SK-N-SH (cell line): ENCODE measurements around the gene ING5. TPM values are rescaled to one million over a fixed set of nuclear protein-coding genes. Genes with fewer than 3 reads are reported as not detected.

Source experiments
- CTCF ChIA-PET: fragments of 300-600, 350-600 bp; formaldehyde crosslinking; extraction: SDS; loops from one replicate; lab custom pipeline; 2021; lab: Yijun Ruan, JAX
- POLR2A ChIA-PET: fragments of 350-600 bp; sonication (Branson Sonifier 250); formaldehyde crosslinking; extraction: SDS; loops from one replicate; lab custom pipeline; 2020; ENCODE audit warnings: antibody characterized with exemption, inconsistent platforms; lab: Yijun Ruan, JAX
- DNase-seq: peaks from one replicate; pipeline ENCODE4 v3.0.0; 2012
- H2AFZ ChIP-seq: fragments of 200-600 bp; sonication (generic); 2 replicates; pipeline ENCODE4 v1.8.1; 2016; ENCODE audit warnings: antibody characterized with exemption, mild to moderate bottlenecking, low read depth
- H3F3A ChIP-seq: fragments of 200-600 bp; sonication (generic); replicated peaks from 2 replicates; pipeline ENCODE3; 2016; ENCODE audit warnings: antibody characterized with exemption, mild to moderate bottlenecking; ENCODE audit not compliant: insufficient read depth
- H3K27ac ChIP-seq, 2 experiments: fragments of 200-500 bp in 1 of 2; fragments of 200-600 bp in 1 of 2; sonication (Bioruptor generic) in 1 of 2; sonication (generic), shearing (Covaris generic) in 1 of 2; 2 replicates each; pipeline versions ENCODE4 v1.5.1 to v1.6.1; 2014 to 2016; ENCODE audit warnings: low read depth in 2 of 2, inconsistent platforms in 1 of 2, low read length in 1 of 2, mild to moderate bottlenecking in 1 of 2, mixed read lengths in 1 of 2
- H3K27me3 ChIP-seq: fragments of 200-600 bp; sonication (generic), shearing (Covaris generic); 2 replicates; pipeline ENCODE4 v1.6.1; 2016; ENCODE audit warnings: mixed run types; ENCODE audit not compliant: insufficient read depth
- H3K36me3 ChIP-seq, 2 experiments: fragments of 200-500 bp in 1 of 2; fragments of 200-600 bp in 1 of 2; sonication (Bioruptor generic) in 1 of 2; sonication (generic) in 1 of 2; replicated peaks in 1 of 2; 2 replicates each; pipeline versions ENCODE3 to v1.5.1; 2014 to 2016; ENCODE audit warnings: low read length in 1 of 2, mild to moderate bottlenecking in 1 of 2; ENCODE audit not compliant: insufficient read depth in 2 of 2, control insufficient read depth in 1 of 2
- H3K4me1 ChIP-seq, 2 experiments: fragments of 200-500 bp in 1 of 2; fragments of 200-600 bp in 1 of 2; sonication (Bioruptor generic) in 1 of 2; sonication (generic), shearing (Covaris generic) in 1 of 2; 2 replicates each; pipeline versions ENCODE4 v1.5.1 to v1.6.1; 2014 to 2016; ENCODE audit warnings: low read depth in 1 of 2, low read length in 1 of 2, mixed run types in 1 of 2; ENCODE audit not compliant: insufficient read depth in 2 of 2, control insufficient read depth in 1 of 2
- H3K4me2 ChIP-seq: fragments of 200-600 bp; sonication (generic), shearing (Covaris generic); 2 replicates; pipeline ENCODE4 v1.6.1; 2017; ENCODE audit warnings: mixed run types
- H3K4me3 ChIP-seq, 2 experiments: fragments of 200-500 bp in 1 of 2; fragments of 200-600 bp in 1 of 2; sonication (Bioruptor generic) in 1 of 2; sonication (generic), shearing (Covaris generic) in 1 of 2; 2 replicates each; pipeline versions ENCODE4 v1.5.1 to v1.8.1; 2014 to 2016; ENCODE audit warnings: low read depth in 2 of 2, inconsistent platforms in 1 of 2, low read length in 1 of 2, mild to moderate bottlenecking in 1 of 2, mixed read lengths in 1 of 2, moderate library complexity in 1 of 2
- H3K79me2 ChIP-seq: fragments of 200-600 bp; sonication (generic); 2 replicates; pipeline ENCODE4 v1.8.1; 2017; ENCODE audit warnings: mild to moderate bottlenecking; ENCODE audit not compliant: insufficient read depth
- H3K9ac ChIP-seq: fragments of 200-600 bp; sonication (generic); 2 replicates; pipeline ENCODE4 v1.6.1; 2017; ENCODE audit warnings: mixed run types
- H3K9me2 ChIP-seq: fragments of 200-600 bp; sonication (generic); 2 replicates; pipeline ENCODE4 v1.6.1; 2017; ENCODE audit warnings: mixed run types
- H3K9me3 ChIP-seq: fragments of 200-600 bp; sonication (generic); 2 replicates; pipeline ENCODE4 v1.6.1; 2017; ENCODE audit warnings: mixed run types, mild to moderate bottlenecking, moderate library complexity
- H4K20me1 ChIP-seq: fragments of 200-600 bp; sonication (generic); 2 replicates; pipeline ENCODE4 v1.6.1; 2017; ENCODE audit warnings: mild to moderate bottlenecking, mixed run types; ENCODE audit not compliant: insufficient read depth
- ELF1 ChIP-seq: IDR thresholded peaks from 2 replicates; pipeline ENCODE4 v1.4.0; 2012
- FOXM1 ChIP-seq: IDR thresholded peaks from 2 replicates; pipeline ENCODE4 v1.4.0; 2012; ENCODE audit warnings: low read depth, mild to moderate bottlenecking
- GATA2 ChIP-seq: sonication (generic); formaldehyde crosslinking; IDR thresholded peaks from 2 replicates; pipeline ENCODE4 v1.5.0; 2020; ENCODE audit warnings: mild to moderate bottlenecking, missing genetic modification reagents
- JUND ChIP-seq: IDR thresholded peaks from 2 replicates; pipeline ENCODE4 v1.4.0; 2012
- MXI1 ChIP-seq: IDR thresholded peaks from 2 replicates; pipeline ENCODE4 v1.6.1; 2012; ENCODE audit warnings: mild to moderate bottlenecking, low read depth, low read length, improper control_type of control experiment
- NFIC ChIP-seq: IDR thresholded peaks from 2 replicates; pipeline ENCODE4 v1.4.0; 2012; ENCODE audit warnings: borderline replicate concordance
- NRF1 ChIP-seq: IDR thresholded peaks from 2 replicates; pipeline ENCODE4 v1.6.1; 2012; ENCODE audit warnings: low read depth, mild to moderate bottlenecking, low read length
- RFX5 ChIP-seq: IDR thresholded peaks from 2 replicates; pipeline ENCODE4 v1.6.1; 2012; ENCODE audit warnings: mild to moderate bottlenecking, improper control_type of control experiment, low read length
- RXRA ChIP-seq: IDR thresholded peaks from 2 replicates; pipeline ENCODE4 v1.4.0; 2012; ENCODE audit warnings: low read depth, mild to moderate bottlenecking, borderline replicate concordance
- SIN3A ChIP-seq: IDR thresholded peaks from 2 replicates; pipeline ENCODE4 v1.6.1; 2012; ENCODE audit warnings: low read depth, mild to moderate bottlenecking, low read length, moderate library complexity, borderline replicate concordance
- SMC3 ChIP-seq: IDR thresholded peaks from 2 replicates; pipeline ENCODE4 v1.6.1; 2012; ENCODE audit warnings: low read depth, low read length, improper control_type of control experiment
- TCF12 ChIP-seq: IDR thresholded peaks from 2 replicates; pipeline ENCODE4 v1.4.0; 2012
- TEAD4 ChIP-seq: IDR thresholded peaks from 2 replicates; pipeline ENCODE4 v1.4.0; 2012; ENCODE audit warnings: mild to moderate bottlenecking, borderline replicate concordance; ENCODE audit not compliant: insufficient read depth
- YY1 ChIP-seq: IDR thresholded peaks from 2 replicates; pipeline ENCODE4 v1.4.0; 2012; ENCODE audit warnings: low read depth, mild to moderate bottlenecking
- WGBS: methylation state at CpG from one replicate; pipeline ENCODE4 v1.1.6; 2017; ENCODE audit warnings: low lambda C conversion rate; 5-methylcytosine and 5-hydroxymethylcytosine counted together
- polyA plus RNA-seq, 3 experiments: library from polyadenylated mRNA; depleted of rRNA; stranded (reverse); fragments of >200 nt; gene quantifications; 2 replicates each; pipeline ENCODE4 v1.2.3, GENCODE V29; 2012
- TF ChIP-seq, protein P1 (sequence below): fragments of 150-350 bp; IDR thresholded peaks from 2 replicates; pipeline ENCODE4 v1.6.1; 2016; ENCODE audit warnings: mild to moderate bottlenecking, low read depth, low read length
- TF ChIP-seq, protein P2 (sequence below): fragments of 200-600 bp; sonication (generic); IDR thresholded peaks from 2 replicates; pipeline ENCODE4 v1.6.1; 2017; ENCODE audit warnings: antibody characterized with exemption, mild to moderate bottlenecking, moderate library complexity
- TF ChIP-seq, protein P3 (sequence below): IDR thresholded peaks from 2 replicates; pipeline ENCODE4 v1.4.0; 2012; ENCODE audit warnings: low read depth, borderline replicate concordance
- TF ChIP-seq, protein P4 (sequence below): IDR thresholded peaks from 2 replicates; pipeline ENCODE4 v1.4.0; 2012; ENCODE audit warnings: low read depth

Gene ING5
- polyA plus RNA-seq, 1 of the 3 experiments (the other 2 are of a cell fraction), result 56.3 TPM

DNA sequence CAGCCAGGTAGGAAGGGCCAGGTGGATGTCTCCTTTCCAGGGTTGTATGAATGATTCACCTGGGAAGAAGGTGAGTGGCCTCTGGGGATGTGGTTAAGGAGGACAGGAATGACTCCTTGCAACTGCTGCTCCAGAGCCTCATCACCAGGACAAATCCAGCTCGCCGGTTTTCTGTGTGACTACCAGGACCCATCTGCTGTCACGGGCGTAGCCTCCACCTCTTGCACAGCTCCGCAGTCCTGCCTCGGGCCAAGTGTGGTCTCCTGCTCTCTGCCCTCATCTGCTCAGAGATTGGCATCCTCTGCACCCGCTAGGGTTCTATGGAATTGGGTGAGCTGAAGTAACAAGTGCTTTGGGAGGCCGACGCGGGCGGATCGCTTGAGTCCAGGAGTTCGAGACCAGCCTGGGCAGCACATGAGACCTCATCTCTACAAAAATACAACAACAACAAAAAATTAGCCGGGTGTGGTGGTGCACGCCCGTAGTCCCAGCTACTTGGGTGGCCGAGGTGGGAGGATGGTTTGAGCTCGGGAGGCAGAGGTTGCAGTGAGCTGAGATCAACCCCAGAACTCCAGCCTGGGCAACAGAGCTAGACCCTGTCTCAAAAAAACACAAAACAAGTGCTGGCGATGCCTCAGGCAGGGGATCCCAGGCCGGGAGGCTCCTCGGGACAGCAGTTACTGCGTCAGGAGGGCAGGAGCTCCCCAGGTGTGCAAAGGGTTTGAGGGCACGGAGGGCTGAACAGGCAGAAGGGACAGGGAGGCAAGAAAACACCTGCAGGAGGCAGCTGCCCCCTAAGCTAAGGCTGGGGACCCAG lies 31.8 kb downstream of the ING5 start:
- CTCF ChIA-PET, result interaction anchor here (0.8 to 4.7 kb wide), 15 partner anchors 9 to 145 kb away, joined by 3 to 37 read pairs (median 4); partner anchors contain the start of gene ING5
- Histone ChIP-seq H4K20me1 (no peaks in the 10 kb centered on the region; the same call in 1 of the 2 replicates), H2AFZ (peak overlapping the region; percentile 81; the same call in 1 of the 2 replicates), H3K4me3 (peak overlapping the region; percentile 47 to 56), H3K27ac (no peak overlapping the region; a peak in 1 of 4 replicates), H3F3A (no peaks in the 10 kb centered on the region), H3K9me2 (no peaks in the 10 kb centered on the region), H3K9ac (peak overlapping the region; percentile 53; the same call in 1 of the 2 replicates), H3K36me3 (peaks cover 4% of the 10 kb centered on the region in 2 experiments), H3K4me2 (peak overlapping the region; percentile 84), H3K9me3 (no peaks in the 10 kb centered on the region), H3K27me3 (no peaks in the 10 kb centered on the region), H3K4me1 (peaks cover 0 to under 1% of the 10 kb centered on the region in 2 experiments; a peak in 1 of 4 replicates), H3K79me2 (peaks cover 22% of the 10 kb centered on the region; the same call in 1 of the 2 replicates)
- WGBS, result 92% methylated on average over 15 of the region's 23 CpGs
- POLR2A ChIA-PET, result interaction anchor here (0.6 to 2.3 kb wide), 6 partner anchors 32 to 145 kb away, joined by 3 to 14 read pairs (median 4); partner anchors contain the start of genes ING5 and RTP5
- DNase-seq, result no peak
- no peak for TF ChIP-seq RXRA
- TF ChIP-seq JUND, result no peak
- no peak for TF ChIP-seq RFX5
- TF ChIP-seq ELF1, result no peak
- no peak for TF ChIP-seq FOXM1
- TF ChIP-seq YY1, result no peak
- TF ChIP-seq NFIC, result no peak
- no peak for TF ChIP-seq TEAD4
- TF ChIP-seq, protein P1, sequence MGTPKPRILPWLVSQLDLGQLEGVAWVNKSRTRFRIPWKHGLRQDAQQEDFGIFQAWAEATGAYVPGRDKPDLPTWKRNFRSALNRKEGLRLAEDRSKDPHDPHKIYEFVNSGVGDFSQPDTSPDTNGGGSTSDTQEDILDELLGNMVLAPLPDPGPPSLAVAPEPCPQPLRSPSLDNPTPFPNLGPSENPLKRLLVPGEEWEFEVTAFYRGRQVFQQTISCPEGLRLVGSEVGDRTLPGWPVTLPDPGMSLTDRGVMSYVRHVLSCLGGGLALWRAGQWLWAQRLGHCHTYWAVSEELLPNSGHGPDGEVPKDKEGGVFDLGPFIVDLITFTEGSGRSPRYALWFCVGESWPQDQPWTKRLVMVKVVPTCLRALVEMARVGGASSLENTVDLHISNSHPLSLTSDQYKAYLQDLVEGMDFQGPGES, result no peak
- TF ChIP-seq TCF12, result no peak
- TF ChIP-seq, protein P2, sequence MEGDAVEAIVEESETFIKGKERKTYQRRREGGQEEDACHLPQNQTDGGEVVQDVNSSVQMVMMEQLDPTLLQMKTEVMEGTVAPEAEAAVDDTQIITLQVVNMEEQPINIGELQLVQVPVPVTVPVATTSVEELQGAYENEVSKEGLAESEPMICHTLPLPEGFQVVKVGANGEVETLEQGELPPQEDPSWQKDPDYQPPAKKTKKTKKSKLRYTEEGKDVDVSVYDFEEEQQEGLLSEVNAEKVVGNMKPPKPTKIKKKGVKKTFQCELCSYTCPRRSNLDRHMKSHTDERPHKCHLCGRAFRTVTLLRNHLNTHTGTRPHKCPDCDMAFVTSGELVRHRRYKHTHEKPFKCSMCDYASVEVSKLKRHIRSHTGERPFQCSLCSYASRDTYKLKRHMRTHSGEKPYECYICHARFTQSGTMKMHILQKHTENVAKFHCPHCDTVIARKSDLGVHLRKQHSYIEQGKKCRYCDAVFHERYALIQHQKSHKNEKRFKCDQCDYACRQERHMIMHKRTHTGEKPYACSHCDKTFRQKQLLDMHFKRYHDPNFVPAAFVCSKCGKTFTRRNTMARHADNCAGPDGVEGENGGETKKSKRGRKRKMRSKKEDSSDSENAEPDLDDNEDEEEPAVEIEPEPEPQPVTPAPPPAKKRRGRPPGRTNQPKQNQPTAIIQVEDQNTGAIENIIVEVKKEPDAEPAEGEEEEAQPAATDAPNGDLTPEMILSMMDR, result no peak
- TF ChIP-seq NRF1, result no peak

DNA sequence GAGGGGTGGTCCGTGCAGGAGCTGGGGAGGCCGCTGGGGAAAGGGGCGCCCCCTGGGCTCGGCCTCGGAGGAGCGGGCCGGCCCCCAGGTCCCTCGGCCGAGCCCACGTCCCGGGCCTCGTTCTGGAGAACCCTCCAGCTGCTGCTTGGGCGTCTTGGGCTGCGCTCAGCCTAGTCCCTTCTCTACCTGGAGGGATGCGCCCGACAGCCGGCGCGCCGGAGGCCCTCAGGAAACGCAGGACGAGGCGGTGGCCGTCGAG lies 32.3 kb downstream of the ING5 start:
- H3F3A ChIP-seq, result no peaks in the 10 kb centered on the region
- peak overlapping the region; percentile 53; the same call in 1 of the 2 replicates for H3K9ac ChIP-seq
- no peak for TF ChIP-seq SMC3
- TF ChIP-seq, protein P3, sequence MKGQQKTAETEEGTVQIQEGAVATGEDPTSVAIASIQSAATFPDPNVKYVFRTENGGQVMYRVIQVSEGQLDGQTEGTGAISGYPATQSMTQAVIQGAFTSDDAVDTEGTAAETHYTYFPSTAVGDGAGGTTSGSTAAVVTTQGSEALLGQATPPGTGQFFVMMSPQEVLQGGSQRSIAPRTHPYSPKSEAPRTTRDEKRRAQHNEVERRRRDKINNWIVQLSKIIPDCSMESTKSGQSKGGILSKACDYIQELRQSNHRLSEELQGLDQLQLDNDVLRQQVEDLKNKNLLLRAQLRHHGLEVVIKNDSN, result no peak
- TF ChIP-seq, protein P2, result peak; percentile 35
- no peak for TF ChIP-seq NRF1
- no peak for TF ChIP-seq GATA2 (CRISPR knock-in tag)
- TF ChIP-seq, protein P4, sequence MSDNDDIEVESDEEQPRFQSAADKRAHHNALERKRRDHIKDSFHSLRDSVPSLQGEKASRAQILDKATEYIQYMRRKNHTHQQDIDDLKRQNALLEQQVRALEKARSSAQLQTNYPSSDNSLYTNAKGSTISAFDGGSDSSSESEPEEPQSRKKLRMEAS, result no peak
- no peak for TF ChIP-seq MXI1
- TF ChIP-seq SIN3A, result no peak
- ChIA-PET CTCF (interaction anchor here (0.8 to 4.7 kb wide), 13 partner anchors 10 to 144 kb away, joined by 3 to 37 read pairs (median 5); partner anchors contain the start of gene ING5), POLR2A (interaction anchor here (0.6 to 2.3 kb wide), 7 partner anchors 32 to 366 kb away, joined by 3 to 14 read pairs (median 3); partner anchors contain the start of genes ING5 and RTP5)
- H3K4me2 ChIP-seq, result peak overlapping the region; percentile 84
- peaks cover 5% of the 10 kb centered on the region; the same call in 1 of the 2 replicates for H4K20me1 ChIP-seq
- H3K36me3 ChIP-seq, result peaks cover 4% of the 10 kb centered on the region in 2 experiments
- no peaks in the 10 kb centered on the region for H3K9me2 ChIP-seq
- peaks cover 27% of the 10 kb centered on the region; the same call in 1 of the 2 replicates for H3K79me2 ChIP-seq
- no peaks in the 10 kb centered on the region; a peak in 1 of 4 replicates for H3K4me1 ChIP-seq
- WGBS, result 20% methylated on average over 3 of the region's 25 CpGs
- peak overlapping the region; percentile 81; the same call in 1 of the 2 replicates for H2AFZ ChIP-seq
- peak overlapping the region; percentile 47 to 56 for H3K4me3 ChIP-seq
- no peak for DNase-seq
- no peaks in the 10 kb centered on the region for H3K9me3 ChIP-seq
- H3K27me3 ChIP-seq, result no peaks in the 10 kb centered on the region
- H3K27ac ChIP-seq, result peak overlapping the region in 1 of 2 experiments; percentile 51; a peak in 1 of 4 replicates
